Measurements from ENCODE around the gene USP40. TPM values are rescaled to one million over a fixed set of nuclear protein-coding genes. Genes with fewer than 3 reads are reported as not detected.
A peak's percentile ranks its signal among the peaks of the same experiment; 100 is the strongest.

USP40 gene
- polyA plus RNA-seq, 1 donor (not counting 4 experiments of a cell fraction or from before 2014, with no cell fraction given): 37.3 TPM

- Histone ChIP-seq H3K9me3 (ENCODE audit: control insufficient read depth, low read depth, low read length) (peaks cover 3% of the 10 kb centered on the region), H3K36me3 (ENCODE audit: control insufficient read depth in 2 of 2, extremely low read depth in 1 of 2, insufficient read depth in 2 of 2, low read length in 2 of 2) (peaks cover 6 to 14% of the 10 kb centered on the region in 2 experiments), H3K79me2 (ENCODE audit: control insufficient read depth, insufficient read depth, low read length) (no peaks in the 10 kb centered on the region), H3K27ac (ENCODE audit: control insufficient read depth, insufficient read depth, low read length) (no peak overlapping the region), H4K20me1 (ENCODE audit: control insufficient read depth, extremely low read depth, insufficient read depth, low read length) (no peaks in the 10 kb centered on the region), H3K27me3 (ENCODE audit: control insufficient read depth, extremely low read depth, insufficient read depth, low read length) (no peaks in the 10 kb centered on the region), H3K4me2 (ENCODE audit: control insufficient read depth, extremely low read depth, insufficient read depth, low read depth, low read length) (no peak overlapping the region), H3K9me1 (ENCODE audit: control insufficient read depth, extremely low read depth, insufficient read depth, low read length) (no peaks in the 10 kb centered on the region), H2AFZ (ENCODE audit: control insufficient read depth, low read length) (no peak overlapping the region), H3K4me1 (ENCODE audit: control insufficient read depth, extremely low read depth, insufficient read depth, low read length) (peaks cover 23% of the 10 kb centered on the region), H3K4me3 (ENCODE audit: control insufficient read depth in 2 of 3, extremely low read depth in 1 of 3, insufficient read depth in 2 of 3, low read depth in 1 of 3, low read length in 3 of 3) (no peak overlapping the region), H3K9ac (ENCODE audit: control insufficient read depth, extremely low read depth, insufficient read depth, low read length) (no peak overlapping the region)
- no peak for TF ChIP-seq CTCF (optimal IDR thresholded peaks at IDR 0.05 in 1 of 3, IDR thresholded peaks at IDR 0.05 in 1 of 3, conservative IDR thresholded peaks at IDR 0.05 in 1 of 3; ENCODE audit: extremely low read depth in 1 of 3, insufficient read depth in 2 of 3, low read length in 3 of 3)
- no peak for TF ChIP-seq EZH2 (IDR thresholded peaks at IDR 0.05; ENCODE audit: low read length)
- DNase-seq (ENCODE audit: low read depth, low spot score) (no peak), FAIRE-seq (no peak)
- dilution Hi-C loops (cut with MboI; ENCODE audit: extremely low pct_ligation_motif_present, low sequenced_read_pairs): no loop called here
Observed at GRCh38 chr2:233497692-233498091, 68.9 kb downstream of the USP40 start.

DNA sequence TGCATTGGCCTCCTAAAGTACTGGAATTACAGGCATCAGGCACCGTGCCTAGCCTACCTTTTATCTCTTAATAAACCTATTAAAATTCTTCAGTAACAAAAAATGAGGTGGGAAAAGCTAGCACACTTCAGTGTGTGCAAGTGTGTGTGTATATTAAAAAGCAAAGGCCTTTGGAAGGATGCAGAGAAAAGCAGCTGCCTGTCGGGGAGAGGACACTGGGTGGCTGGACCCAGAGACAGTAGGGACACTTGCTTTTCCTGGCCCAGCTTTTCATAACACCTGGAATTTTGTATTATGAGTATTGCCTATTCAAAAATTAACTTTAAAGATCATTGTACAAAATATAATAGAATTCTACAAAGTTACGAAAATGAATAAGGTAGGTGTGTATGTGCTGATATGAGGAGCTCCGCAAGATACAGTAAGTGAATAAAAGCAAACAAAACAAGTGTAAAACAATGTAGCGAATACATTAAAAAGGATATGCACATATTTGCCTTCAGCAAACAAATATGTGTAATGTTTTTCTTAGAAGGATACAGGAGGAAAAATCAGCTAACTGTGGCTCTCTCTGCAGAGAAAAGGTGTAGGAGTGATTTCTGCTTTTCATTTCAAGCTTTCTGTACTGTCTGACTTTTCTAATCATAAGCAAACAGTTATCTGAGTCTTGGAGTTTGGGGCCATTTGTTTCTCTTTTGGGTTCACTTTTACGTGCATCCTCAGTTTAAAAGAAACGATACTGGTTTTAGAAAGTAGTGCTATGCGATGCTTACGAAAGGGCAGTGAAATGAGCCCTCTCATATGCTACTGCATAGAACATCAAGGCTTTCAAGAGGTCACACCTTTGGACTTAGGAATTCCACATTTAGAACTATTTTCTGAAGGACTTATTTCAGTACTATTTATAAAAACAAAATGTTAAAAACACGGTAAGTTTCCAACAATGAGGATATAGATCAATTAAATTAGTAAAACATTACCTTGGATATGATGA is 70.8 kb downstream of the USP40 start:
- Histone ChIP-seq H3K36me3 (ENCODE audit: control insufficient read depth in 2 of 2, extremely low read depth in 1 of 2, insufficient read depth in 2 of 2, low read length in 2 of 2) (peaks cover 0 to 8% of the 10 kb centered on the region in 2 experiments), H3K4me1 (ENCODE audit: control insufficient read depth, extremely low read depth, insufficient read depth, low read length) (peaks cover 31% of the 10 kb centered on the region), H3K9ac (ENCODE audit: control insufficient read depth, extremely low read depth, insufficient read depth, low read length) (no peak overlapping the region), H4K20me1 (ENCODE audit: control insufficient read depth, extremely low read depth, insufficient read depth, low read length) (no peaks in the 10 kb centered on the region), H3K27me3 (ENCODE audit: control insufficient read depth, extremely low read depth, insufficient read depth, low read length) (no peaks in the 10 kb centered on the region), H3K9me3 (ENCODE audit: control insufficient read depth, low read depth, low read length) (no peaks in the 10 kb centered on the region), H2AFZ (ENCODE audit: control insufficient read depth, low read length) (no peak overlapping the region), H3K9me1 (ENCODE audit: control insufficient read depth, extremely low read depth, insufficient read depth, low read length) (no peaks in the 10 kb centered on the region), H3K4me3 (ENCODE audit: control insufficient read depth in 2 of 3, extremely low read depth in 1 of 3, insufficient read depth in 2 of 3, low read depth in 1 of 3, low read length in 3 of 3) (no peak overlapping the region), H3K79me2 (ENCODE audit: control insufficient read depth, insufficient read depth, low read length) (no peaks in the 10 kb centered on the region), H3K4me2 (ENCODE audit: control insufficient read depth, extremely low read depth, insufficient read depth, low read depth, low read length) (no peak overlapping the region), H3K27ac (ENCODE audit: control insufficient read depth, insufficient read depth, low read length) (no peak overlapping the region)
- DNase-seq (ENCODE audit: low read depth, low spot score): no peak
- dilution Hi-C loops (cut with MboI; ENCODE audit: extremely low pct_ligation_motif_present, low sequenced_read_pairs): no loop called here
- peak; percentile 41 for FAIRE-seq
- TF ChIP-seq EZH2 (IDR thresholded peaks at IDR 0.05; ENCODE audit: low read length) (no peak), CTCF (optimal IDR thresholded peaks at IDR 0.05 in 1 of 3, IDR thresholded peaks at IDR 0.05 in 1 of 3, conservative IDR thresholded peaks at IDR 0.05 in 1 of 3; ENCODE audit: extremely low read depth in 1 of 3, insufficient read depth in 2 of 3, low read length in 3 of 3) (no peak)

Data from keratinocyte (primary cell).